Embryonic facial prominence (tissue), 1 donor: ENCODE results near the gene CDC123.

ENCODE experiments used
- DNase-seq: peaks from one replicate; pipeline ENCODE4 v3.0.0-alpha.2; 2016; ENCODE audit errors: extremely low spot score

Gene CDC123

DNA sequence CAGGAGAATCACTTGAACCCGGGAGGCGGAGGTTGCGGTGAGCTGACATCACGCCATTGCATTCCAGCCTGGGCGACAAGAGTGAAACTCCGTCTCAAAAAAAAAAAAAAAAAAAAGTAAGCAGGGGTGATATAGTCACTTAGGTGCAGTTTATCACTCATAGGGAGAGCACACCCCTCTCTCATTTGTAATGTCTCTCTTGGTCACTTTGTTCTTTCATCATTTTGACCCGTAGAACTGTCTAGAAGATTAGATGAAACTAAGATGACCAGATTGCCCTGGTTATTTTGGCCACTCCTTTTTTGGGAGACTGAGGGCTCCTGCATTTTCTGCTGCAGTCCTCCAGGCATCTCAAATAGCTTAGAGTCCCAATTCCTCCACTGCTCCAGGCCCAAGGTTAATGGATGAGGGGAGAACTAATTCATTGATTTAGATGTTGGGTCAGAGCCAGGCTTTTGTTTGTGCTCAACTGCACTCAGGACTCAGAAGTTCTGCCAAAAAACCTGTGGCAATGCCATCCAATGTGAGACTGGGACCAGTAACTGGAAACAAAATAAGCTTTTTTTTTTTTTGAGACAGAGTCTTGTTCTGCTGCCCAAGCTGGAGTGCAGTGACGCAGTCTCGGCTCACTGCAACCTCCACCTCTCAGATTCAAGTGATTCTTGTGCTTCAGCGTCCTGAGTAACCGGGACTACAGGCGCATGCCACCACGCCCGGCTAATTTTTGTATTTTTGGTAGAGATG is 103.4 kb downstream of the CDC123 start:
- DNase-seq, result no peak
